Hepatocyte (in vitro differentiated cells): ENCODE data around the gene RERG. TPM values are rescaled to one million over a fixed set of nuclear protein-coding genes. Genes with fewer than 3 reads are reported as not detected.

Experiments
- DNase-seq: peaks from one replicate; pipeline ENCODE4 v3.0.0-alpha.2; 2016; ENCODE audit warnings: low spot score
- H2AFZ ChIP-seq: fragments of 200-600 bp; sonication (generic); 2 replicates; pipeline ENCODE4 v1.6.0; 2016; ENCODE audit warnings: antibody characterized with exemption, mild to moderate bottlenecking
- H3K27ac ChIP-seq: fragments of 200-600 bp; sonication (generic); 2 replicates; pipeline ENCODE4 v1.5.1; 2016; ENCODE audit warnings: mild to moderate bottlenecking
- H3K27me3 ChIP-seq: fragments of 200-600 bp; sonication (generic); 2 replicates; pipeline ENCODE4 v1.6.1; 2016
- H3K36me3 ChIP-seq: fragments of 200-600 bp; sonication (generic); replicated peaks from 2 replicates; pipeline ENCODE4 v1.5.1; 2016; ENCODE audit warnings: low read depth; ENCODE audit not compliant: insufficient read depth
- H3K4me1 ChIP-seq: fragments of 200-600 bp; sonication (generic); 2 replicates; pipeline ENCODE4 v1.5.1; 2016; ENCODE audit warnings: mild to moderate bottlenecking, moderate library complexity; ENCODE audit not compliant: insufficient read depth
- H3K4me2 ChIP-seq: fragments of 200-600 bp; sonication (generic); 2 replicates; pipeline ENCODE4 v1.6.0; 2016
- H3K4me3 ChIP-seq: fragments of 200-600 bp; sonication (generic); 2 replicates; pipeline ENCODE4 v1.5.1; 2016; ENCODE audit warnings: mild to moderate bottlenecking
- H3K79me2 ChIP-seq: fragments of 200-600 bp; sonication (generic); 2 replicates; pipeline ENCODE4 v1.6.0; 2017; ENCODE audit warnings: mild to moderate bottlenecking
- H3K9me2 ChIP-seq: fragments of 200-600 bp; sonication (generic); replicated peaks from 2 replicates; pipeline ENCODE4 v1.6.0; 2017; ENCODE audit warnings: mild to moderate bottlenecking; ENCODE audit not compliant: insufficient read depth
- H3K9me3 ChIP-seq: fragments of 200-600 bp; sonication (generic); 2 replicates; pipeline ENCODE4 v1.5.1; 2016; ENCODE audit warnings: low read depth, mild to moderate bottlenecking
- H4K20me1 ChIP-seq: fragments of 200-600 bp; sonication (generic); 2 replicates; pipeline ENCODE4 v1.6.0; 2016; ENCODE audit warnings: mild to moderate bottlenecking; ENCODE audit not compliant: insufficient read depth, poor library complexity, severe bottlenecking
- EZH2 ChIP-seq: fragments of 200-600 bp; sonication (generic); IDR thresholded peaks from 2 replicates; pipeline ENCODE4 v1.6.1; 2016; ENCODE audit warnings: antibody characterized with exemption, mild to moderate bottlenecking, borderline replicate concordance
- EZH2phosphoT487 ChIP-seq: fragments of 200-600 bp; sonication (generic); IDR thresholded peaks from one replicate; pipeline ENCODE4 v1.6.1; 2018; ENCODE audit warnings: antibody characterized with exemption, mild to moderate bottlenecking, low read depth, moderate library complexity; ENCODE audit not compliant: unreplicated experiment, severe bottlenecking
- WGBS: methylation state at CpG from one replicate; pipeline ENCODE4 v1.1.6; 2016; ENCODE audit warnings: low lambda C conversion rate; ENCODE audit errors: missing lambda C conversion rate; 5-methylcytosine and 5-hydroxymethylcytosine counted together
- polyA plus RNA-seq: library from polyadenylated mRNA; unstranded; fragments of >200 nt; fragmentation: Nextera tagmentation; extraction: Ambion mirVana; gene quantifications from 2 replicates; pipeline ENCODE4 v1.2.1, GENCODE V29; 2016
- total RNA-seq: library from RNA; depleted of rRNA; stranded (reverse); fragments of >200 nt; gene quantifications from 2 replicates; pipeline ENCODE4 v1.2.3, GENCODE V29; 2014
- TF ChIP-seq, protein P1 (sequence below): fragments of 200-600 bp; sonication (generic); IDR thresholded peaks from 2 replicates; pipeline ENCODE4 v1.5.1; 2016; ENCODE audit warnings: antibody characterized with exemption, mild to moderate bottlenecking; ENCODE audit not compliant: poor library complexity

Gene RERG
- total and polyA plus RNA-seq, 2 experiments from 2014 or later = 1.3 to 7.9 TPM

DNA sequence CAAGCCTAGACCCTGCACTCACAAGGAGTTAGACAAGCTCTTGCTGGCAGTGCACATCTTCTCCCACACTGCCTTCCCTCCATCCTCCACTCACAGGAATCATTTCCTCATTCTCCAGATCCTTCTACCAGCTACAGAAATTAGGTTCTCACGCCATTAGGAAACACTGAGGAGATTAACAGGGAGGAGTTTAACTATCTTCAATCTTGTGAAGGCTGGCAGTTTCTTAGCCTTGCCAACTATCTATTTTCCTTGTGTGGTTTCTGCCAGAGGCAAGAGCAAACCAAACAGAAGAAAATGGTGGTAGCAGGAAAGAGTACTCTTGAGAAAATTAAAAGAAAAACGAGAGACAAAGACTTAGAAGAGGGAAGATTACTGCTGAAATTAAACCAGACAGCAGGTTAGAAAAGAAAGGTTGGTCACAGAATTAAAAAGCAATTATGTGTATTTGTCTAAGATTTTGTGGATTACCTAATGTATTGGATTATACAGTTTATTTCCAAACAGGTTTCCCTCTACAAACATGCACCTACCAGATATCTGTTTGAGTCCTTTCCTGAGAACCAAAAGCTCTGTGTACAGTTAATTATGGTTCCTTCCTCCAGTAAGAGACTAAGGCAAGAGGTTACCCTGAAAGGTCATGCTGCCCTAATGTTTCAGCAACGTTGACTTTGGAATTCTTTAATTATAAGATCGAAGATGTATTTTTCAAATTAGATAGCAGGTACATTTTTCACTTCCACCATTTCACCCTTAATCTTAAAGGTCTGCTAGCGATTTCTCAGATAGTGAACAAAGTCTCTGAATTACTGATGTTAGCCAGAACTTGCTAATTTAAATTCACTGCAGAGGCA lies 5.0 kb downstream of the RERG start:
- no peak overlapping the region for H3K4me2 ChIP-seq
- H3K9me3 ChIP-seq = no peaks in the 10 kb centered on the region
- H3K27ac ChIP-seq = no peak overlapping the region
- peaks cover 3% of the 10 kb centered on the region for H3K4me1 ChIP-seq
- H4K20me1 ChIP-seq = no peaks in the 10 kb centered on the region
- H3K36me3 ChIP-seq = no peaks in the 10 kb centered on the region
- DNase-seq = no peak
- H2AFZ ChIP-seq = no peak overlapping the region
- H3K27me3 ChIP-seq = no peaks in the 10 kb centered on the region
- TF ChIP-seq EZH2phosphoT487 = no peak
- H3K4me3 ChIP-seq = no peak overlapping the region
- H3K79me2 ChIP-seq = no peaks in the 10 kb centered on the region
- H3K9me2 ChIP-seq = no peaks in the 10 kb centered on the region
- 52% methylated on average over 5 of the region's 5 CpGs for WGBS

- Histone ChIP-seq H3K9me2 (no peaks in the 10 kb centered on the region), H3K4me1 (no peaks in the 10 kb centered on the region), H3K4me3 (no peak overlapping the region), H3K36me3 (no peaks in the 10 kb centered on the region), H2AFZ (no peak overlapping the region), H3K9me3 (no peaks in the 10 kb centered on the region), H3K27ac (no peak overlapping the region), H3K79me2 (no peaks in the 10 kb centered on the region), H4K20me1 (no peaks in the 10 kb centered on the region), H3K27me3 (no peaks in the 10 kb centered on the region), H3K4me2 (no peak overlapping the region)
- 89% methylated on average over 6 of the region's 6 CpGs for WGBS
- TF ChIP-seq, protein P1, sequence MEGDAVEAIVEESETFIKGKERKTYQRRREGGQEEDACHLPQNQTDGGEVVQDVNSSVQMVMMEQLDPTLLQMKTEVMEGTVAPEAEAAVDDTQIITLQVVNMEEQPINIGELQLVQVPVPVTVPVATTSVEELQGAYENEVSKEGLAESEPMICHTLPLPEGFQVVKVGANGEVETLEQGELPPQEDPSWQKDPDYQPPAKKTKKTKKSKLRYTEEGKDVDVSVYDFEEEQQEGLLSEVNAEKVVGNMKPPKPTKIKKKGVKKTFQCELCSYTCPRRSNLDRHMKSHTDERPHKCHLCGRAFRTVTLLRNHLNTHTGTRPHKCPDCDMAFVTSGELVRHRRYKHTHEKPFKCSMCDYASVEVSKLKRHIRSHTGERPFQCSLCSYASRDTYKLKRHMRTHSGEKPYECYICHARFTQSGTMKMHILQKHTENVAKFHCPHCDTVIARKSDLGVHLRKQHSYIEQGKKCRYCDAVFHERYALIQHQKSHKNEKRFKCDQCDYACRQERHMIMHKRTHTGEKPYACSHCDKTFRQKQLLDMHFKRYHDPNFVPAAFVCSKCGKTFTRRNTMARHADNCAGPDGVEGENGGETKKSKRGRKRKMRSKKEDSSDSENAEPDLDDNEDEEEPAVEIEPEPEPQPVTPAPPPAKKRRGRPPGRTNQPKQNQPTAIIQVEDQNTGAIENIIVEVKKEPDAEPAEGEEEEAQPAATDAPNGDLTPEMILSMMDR = no peak
- TF ChIP-seq EZH2phosphoT487 = no peak
- TF ChIP-seq EZH2 = no peak
- no peak for DNase-seq
These were observed 6.2 kb downstream of the RERG start for GRCh38 chr12:15214851-15215601.

- whole genome bisulfite sequencing = 68% methylated on average over 2 of the region's 2 CpGs
These were observed 8.3 kb downstream of the RERG start for GRCh38 chr12:15212930-15213329.

More at GRCh38 chr12:15212930-15213329, 8.3 kb downstream of the RERG start:
- Histone ChIP-seq H3K9me3 (no peaks in the 10 kb centered on the region), H2AFZ (no peak overlapping the region), H3K27me3 (no peaks in the 10 kb centered on the region), H3K4me2 (no peak overlapping the region), H3K27ac (no peak overlapping the region), H3K36me3 (no peaks in the 10 kb centered on the region), H3K79me2 (no peaks in the 10 kb centered on the region), H3K9me2 (no peaks in the 10 kb centered on the region), H3K4me3 (no peak overlapping the region), H3K4me1 (no peaks in the 10 kb centered on the region), H4K20me1 (no peaks in the 10 kb centered on the region)
- TF ChIP-seq, protein P1 = no peak
- TF ChIP-seq EZH2phosphoT487 (no peak), EZH2 (no peak)
- no peak for DNase-seq
